ENCODE results near the gene ACAA1. TPM values are rescaled to one million over a fixed set of nuclear protein-coding genes. Genes with fewer than 3 reads are reported as not detected.
A peak's percentile ranks its signal among the peaks of the same experiment; 100 is the strongest.

ACAA1 gene
- total RNA-seq, 2 experiments from 2014 or later: 56.4 to 58.9 TPM

GRCh38 chr3:38108649-38109579 lies 28.0 kb downstream of the ACAA1 start:
- H3K4me1 Mint-ChIP-seq (ENCODE audit: low read depth): no peaks in the 10 kb centered on the region
- ATAC-seq (ENCODE audit: poor library complexity) (no peak), DNase-seq (no peak)
- no peaks in the 10 kb centered on the region for H3K36me3 ChIP-seq (ENCODE audit: insufficient read depth, low read length)
- no peak overlapping the region for H3K27ac ChIP-seq (ENCODE audit: low read depth in 1 of 2, low read length in 2 of 2)
- CTCF ChIA-PET: no interaction called here
- no peaks in the 10 kb centered on the region for H3K27me3 Mint-ChIP-seq
- intact Hi-C loops (cut with DNase I, micrococcal nuclease): no loop called here
- H3K36me3 Mint-ChIP-seq (ENCODE audit: low read depth): peaks cover 14% of the 10 kb centered on the region
- H3K27me3 ChIP-seq (ENCODE audit: control insufficient read depth in 1 of 2, insufficient read depth in 2 of 2, low read length in 2 of 2): no peaks in the 10 kb centered on the region
- POLR2A ChIA-PET: no interaction called here
- H3K4me3 Mint-ChIP-seq: no peak overlapping the region
- TF ChIP-seq CTCF (IDR thresholded peaks at IDR 0.05): no peak
- H3K9me3 Mint-ChIP-seq: no peaks in the 10 kb centered on the region
- H3K4me3 ChIP-seq (ENCODE audit: low read length): no peak overlapping the region
- no peak overlapping the region for H3K27ac Mint-ChIP-seq
- no peaks in the 10 kb centered on the region for H3K4me1 ChIP-seq (ENCODE audit: insufficient read depth, low read length)
- H3K9me3 ChIP-seq (ENCODE audit: control insufficient read depth in 1 of 2, insufficient read depth in 1 of 2, low read length in 2 of 2): no peaks in the 10 kb centered on the region

- H3K27me3 ChIP-seq (ENCODE audit: control insufficient read depth in 1 of 2, insufficient read depth in 2 of 2, low read length in 2 of 2): no peaks in the 10 kb centered on the region
- no peaks in the 10 kb centered on the region for H3K4me1 ChIP-seq (ENCODE audit: insufficient read depth, low read length)
- no peak overlapping the region for H3K27ac ChIP-seq (ENCODE audit: low read depth in 1 of 2, low read length in 2 of 2)
- Mint-ChIP-seq H3K27ac (no peak overlapping the region), H3K36me3 (ENCODE audit: low read depth) (peaks cover 18% of the 10 kb centered on the region), H3K9me3 (no peaks in the 10 kb centered on the region), H3K4me1 (ENCODE audit: low read depth) (no peaks in the 10 kb centered on the region), H3K4me3 (no peak overlapping the region), H3K27me3 (no peaks in the 10 kb centered on the region)
- no peak overlapping the region for H3K4me3 ChIP-seq (ENCODE audit: low read length)
- TF ChIP-seq CTCF (IDR thresholded peaks at IDR 0.05): no peak
- H3K36me3 ChIP-seq (ENCODE audit: insufficient read depth, low read length): no peaks in the 10 kb centered on the region
- no peaks in the 10 kb centered on the region for H3K9me3 ChIP-seq (ENCODE audit: control insufficient read depth in 1 of 2, insufficient read depth in 1 of 2, low read length in 2 of 2)
- DNase-seq (peak in 1 of 14 experiments; percentile 25), ATAC-seq (ENCODE audit: poor library complexity) (no peak)
- ChIA-PET CTCF (no interaction called here), POLR2A (no interaction called here)
- intact Hi-C loops (cut with DNase I, micrococcal nuclease): no loop called here
These were observed 28.8 kb downstream of the ACAA1 start for GRCh38 chr3:38107911-38108648.

GRCh38 chr3:38105525-38105924 lies 31.4 kb downstream of the ACAA1 start:
- no peak for ATAC-seq (ENCODE audit: poor library complexity)
- Histone ChIP-seq H3K27ac (ENCODE audit: low read depth in 1 of 2, low read length in 2 of 2) (no peak overlapping the region), H3K27me3 (ENCODE audit: control insufficient read depth in 1 of 2, insufficient read depth in 2 of 2, low read length in 2 of 2) (no peaks in the 10 kb centered on the region), H3K9me3 (ENCODE audit: control insufficient read depth in 1 of 2, insufficient read depth in 1 of 2, low read length in 2 of 2) (no peaks in the 10 kb centered on the region), H3K4me3 (ENCODE audit: low read length) (no peak overlapping the region), H3K4me1 (ENCODE audit: insufficient read depth, low read length) (no peaks in the 10 kb centered on the region), H3K36me3 (ENCODE audit: insufficient read depth, low read length) (no peaks in the 10 kb centered on the region)
- no peaks in the 10 kb centered on the region for H3K9me3 Mint-ChIP-seq
- no peak overlapping the region for H3K4me3 Mint-ChIP-seq
- no peak for TF ChIP-seq CTCF (IDR thresholded peaks at IDR 0.05)
- CTCF ChIA-PET: no interaction called here
- no peak for DNase-seq
- POLR2A ChIA-PET: no interaction called here
- no peak overlapping the region for H3K27ac Mint-ChIP-seq
- no peaks in the 10 kb centered on the region for H3K27me3 Mint-ChIP-seq
- intact Hi-C loops (cut with DNase I, micrococcal nuclease): no loop called here
- H3K4me1 Mint-ChIP-seq (ENCODE audit: low read depth): no peaks in the 10 kb centered on the region
- peaks cover 18% of the 10 kb centered on the region for H3K36me3 Mint-ChIP-seq (ENCODE audit: low read depth)
